GM19328 (cell line): ENCODE data around the gene USP7.

Experiments used
- ATAC-seq: cut with Tn5 transposase; IDR thresholded peaks from one replicate; pipeline ENCODE4 v1.9.1; 2021; ENCODE audit warnings: mild to moderate bottlenecking, moderate library complexity; ENCODE audit not compliant: unreplicated experiment

USP7 gene

DNA sequence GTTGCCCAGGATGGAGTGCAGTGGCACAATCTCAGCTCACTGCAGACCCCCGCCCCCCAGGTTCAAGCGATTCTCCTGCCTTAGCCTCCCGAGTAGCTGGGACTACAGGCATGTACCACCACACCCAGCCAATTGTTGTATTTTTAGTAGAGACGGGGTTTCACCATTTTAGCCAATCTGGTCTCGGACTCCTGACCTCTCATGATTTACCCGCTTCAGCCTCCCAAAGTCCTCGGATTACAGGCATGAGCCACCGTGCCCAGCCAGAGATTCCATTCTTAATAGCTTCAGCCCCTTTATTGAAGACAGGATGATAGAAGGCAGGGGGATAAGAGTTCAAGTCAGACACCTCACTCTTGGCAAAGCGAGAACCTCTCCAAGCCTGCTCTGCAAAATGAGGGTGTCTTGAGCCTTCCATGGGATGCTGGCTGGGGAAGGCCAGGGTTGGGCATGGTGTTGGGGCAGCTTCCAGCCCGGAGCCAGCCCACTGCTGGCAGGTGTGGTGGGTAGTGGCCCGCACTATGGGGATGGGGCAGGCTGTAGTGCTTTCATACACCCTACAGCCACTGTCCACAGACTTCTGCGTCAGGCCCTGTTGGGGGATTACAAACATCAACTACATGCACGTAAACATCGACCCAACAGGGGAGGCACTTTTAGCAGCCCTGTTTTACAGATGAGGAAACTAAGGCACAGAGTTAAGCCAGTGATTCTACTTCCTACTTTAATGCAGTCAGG lies 98.4 kb downstream of the USP7 start:
- ATAC-seq: no peak

DNA sequence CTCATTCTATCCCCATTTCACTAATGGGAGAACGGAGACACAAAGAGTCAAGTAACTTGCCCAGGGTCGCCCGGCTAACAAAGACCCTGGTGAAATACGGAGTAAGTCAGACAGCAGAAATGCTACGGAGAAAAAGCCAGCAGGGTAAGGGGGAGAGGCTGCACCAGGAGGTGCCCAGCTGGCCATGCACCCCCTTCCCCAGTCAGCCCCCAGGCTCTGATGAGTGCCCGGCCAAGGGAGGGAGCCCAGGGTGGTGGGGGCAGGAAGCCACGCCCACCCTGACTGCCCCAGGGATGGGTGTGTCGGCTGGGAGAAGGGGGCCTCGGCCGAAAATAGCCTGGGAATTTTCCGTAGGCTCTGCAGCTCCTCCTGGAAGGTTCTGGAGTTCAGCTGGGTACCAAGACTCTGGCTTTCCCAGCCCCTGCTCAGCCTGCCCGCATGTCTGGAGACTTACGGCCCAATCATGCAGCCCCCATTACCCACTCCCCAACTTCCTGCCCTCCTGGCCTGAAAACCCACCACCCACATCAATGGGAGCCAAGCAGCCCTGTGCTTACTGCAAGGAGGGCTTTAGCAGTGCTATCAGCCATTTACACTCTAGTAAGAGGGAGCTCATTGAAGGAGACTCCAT lies 99.1 kb downstream of the USP7 start:
- no peak for ATAC-seq

DNA sequence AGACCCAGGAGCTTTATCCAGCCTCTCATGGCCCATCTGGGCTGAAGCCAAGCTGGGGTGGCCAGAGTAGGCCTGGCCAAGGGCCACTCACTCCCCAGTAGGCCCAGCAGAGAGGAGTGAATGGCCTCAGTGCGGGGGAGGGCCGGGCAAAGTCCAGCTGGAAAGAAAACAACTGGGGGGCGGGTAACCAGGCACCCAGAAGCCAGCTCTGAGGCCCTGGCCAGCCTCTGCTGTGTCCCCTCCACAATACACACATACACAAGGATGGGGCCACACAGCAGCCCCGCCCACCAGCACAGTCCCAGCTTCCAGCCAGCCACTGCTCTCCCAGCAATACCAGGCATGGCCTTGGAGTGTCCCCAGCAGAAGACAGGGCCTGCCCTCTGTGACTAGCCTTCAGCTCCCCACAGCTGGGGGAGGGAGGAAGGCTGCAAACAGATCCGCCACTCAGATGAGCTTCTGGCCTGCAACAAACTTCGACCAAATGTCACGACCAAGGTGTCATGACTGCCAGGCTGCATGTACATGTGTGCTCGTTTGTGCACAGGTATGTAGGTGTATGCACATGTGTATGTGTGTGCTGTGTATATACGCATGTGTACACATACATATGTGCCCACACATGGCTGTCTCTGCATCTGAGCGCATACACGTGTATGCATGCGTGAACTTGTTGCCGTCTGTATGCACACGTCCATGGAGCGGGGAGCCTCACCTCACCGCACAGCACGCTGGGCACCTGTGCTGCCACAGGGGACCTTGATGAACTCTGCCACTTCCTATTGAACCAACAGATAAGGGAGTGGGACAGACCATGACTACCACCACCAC lies 99.9 kb downstream of the USP7 start:
- no peak for ATAC-seq

DNA sequence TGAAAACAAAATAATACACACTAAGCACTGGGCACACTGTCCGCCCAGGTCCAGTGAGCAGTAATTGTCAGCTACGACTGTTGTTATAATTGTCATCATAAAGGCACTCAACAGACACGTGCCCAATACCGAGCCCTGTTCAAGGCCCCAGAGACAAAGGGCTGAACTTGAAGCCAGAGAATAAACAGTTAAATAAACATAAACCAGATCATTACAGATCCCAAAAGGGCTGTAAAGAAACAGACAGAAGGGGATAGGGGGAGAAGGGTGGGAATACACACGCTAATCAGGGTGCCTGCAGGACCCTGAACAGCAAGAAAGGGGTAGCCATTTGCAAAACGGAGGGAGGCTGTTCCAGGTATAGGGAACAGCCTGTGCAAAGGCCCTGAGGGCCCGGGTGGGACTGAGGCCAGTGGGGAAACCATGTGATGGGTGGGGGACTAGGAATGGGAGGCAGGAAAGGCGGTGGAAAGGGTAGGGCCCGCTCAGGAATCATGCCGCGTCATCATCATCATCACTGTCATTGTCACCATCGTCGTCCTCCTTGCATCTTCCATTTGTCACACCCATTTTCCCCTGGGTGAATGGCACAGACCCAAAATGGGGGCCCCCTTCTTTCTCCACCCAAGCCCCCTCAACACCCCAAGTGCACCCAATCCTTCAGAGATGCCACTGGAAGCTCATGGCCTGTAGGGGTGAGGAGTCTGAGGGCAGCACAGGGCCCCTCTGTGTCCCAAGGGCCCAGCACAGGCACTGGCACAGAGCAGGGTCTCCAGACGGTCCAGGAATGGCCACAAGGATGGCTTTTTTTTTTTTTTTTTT lies 101.2 kb downstream of the USP7 start:
- no peak for ATAC-seq

DNA sequence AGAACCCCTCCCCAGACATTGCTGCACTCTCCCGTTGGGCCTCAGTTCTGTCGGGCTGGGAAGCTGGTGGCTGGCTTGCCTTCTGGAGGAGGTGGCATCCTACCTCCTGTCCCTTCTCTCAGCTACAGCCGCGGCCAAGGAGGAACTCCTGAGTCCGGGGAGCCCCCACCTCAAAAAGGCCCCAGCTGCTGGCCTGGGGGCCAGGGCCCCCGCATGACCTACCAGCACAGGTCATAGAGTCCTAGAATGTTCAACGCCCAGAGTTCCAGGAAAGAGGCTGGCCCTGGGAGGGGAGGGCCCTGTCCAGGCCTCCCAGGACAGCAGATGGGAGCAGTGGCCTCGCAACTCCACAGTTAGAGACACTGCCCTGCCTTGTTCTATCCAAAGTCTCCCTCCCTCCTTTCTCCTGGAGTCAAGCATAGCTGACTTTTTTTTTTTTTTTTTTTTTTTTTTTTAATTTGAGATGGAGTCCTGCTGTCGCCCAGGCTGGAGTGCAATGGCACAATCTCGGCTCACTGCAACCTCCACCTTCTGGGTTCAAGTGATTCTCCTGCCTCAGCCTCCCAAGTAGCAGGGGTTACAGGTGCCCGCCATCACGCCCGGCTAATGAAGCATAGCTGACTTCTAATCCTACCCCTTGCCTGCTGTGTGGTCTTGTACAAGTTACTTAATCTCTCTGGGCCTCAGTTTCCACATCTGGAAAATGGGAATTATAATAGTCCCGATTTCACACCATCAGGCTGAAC lies 102.0 kb downstream of the USP7 start:
- ATAC-seq: no peak

DNA sequence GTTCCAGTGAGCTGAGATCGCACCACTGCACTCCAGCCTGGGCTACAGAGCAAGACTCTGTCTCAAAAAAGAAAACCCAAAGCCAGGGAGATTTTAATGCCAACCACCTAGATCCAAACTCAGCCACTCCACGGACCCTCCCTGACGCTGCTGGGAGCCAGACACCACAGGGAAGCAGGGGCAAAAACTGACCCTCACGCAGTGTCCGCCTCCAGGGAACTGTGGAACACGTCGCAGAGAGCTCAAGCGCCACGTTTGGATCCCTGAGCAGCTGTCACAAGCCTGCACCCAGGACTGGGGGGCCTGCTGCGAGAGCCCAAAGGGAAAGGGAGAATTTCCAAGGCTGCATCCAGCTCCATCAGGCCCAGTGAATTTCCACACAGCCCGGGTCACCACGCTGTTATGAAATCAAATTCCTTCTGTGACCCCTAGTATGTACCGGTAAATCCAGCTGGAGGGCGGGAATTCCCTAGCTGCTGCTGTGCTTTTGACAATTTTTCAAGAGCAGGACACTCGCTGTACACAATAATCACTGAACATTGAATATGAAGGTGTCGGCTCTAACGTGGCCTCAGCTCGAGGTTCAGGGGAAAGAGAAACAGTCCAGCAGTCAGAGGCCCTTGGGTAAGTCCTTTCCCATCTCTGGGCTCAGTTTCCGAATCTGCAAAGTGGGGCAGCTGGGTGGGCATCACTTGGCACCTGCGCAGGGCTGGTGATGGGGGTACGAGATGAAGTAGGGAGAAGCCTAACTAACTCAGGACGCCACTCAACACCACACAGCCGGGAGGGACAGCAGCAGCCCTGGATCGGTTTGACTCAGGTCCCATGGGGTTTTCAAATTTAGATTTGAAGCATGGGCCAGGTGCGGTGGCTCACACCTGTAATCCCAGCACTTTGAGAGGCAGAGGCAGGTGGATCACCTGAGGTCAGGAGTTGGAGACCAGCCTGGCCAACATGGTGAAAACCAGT lies 103.5 kb downstream of the USP7 start:
- no peak for ATAC-seq

DNA sequence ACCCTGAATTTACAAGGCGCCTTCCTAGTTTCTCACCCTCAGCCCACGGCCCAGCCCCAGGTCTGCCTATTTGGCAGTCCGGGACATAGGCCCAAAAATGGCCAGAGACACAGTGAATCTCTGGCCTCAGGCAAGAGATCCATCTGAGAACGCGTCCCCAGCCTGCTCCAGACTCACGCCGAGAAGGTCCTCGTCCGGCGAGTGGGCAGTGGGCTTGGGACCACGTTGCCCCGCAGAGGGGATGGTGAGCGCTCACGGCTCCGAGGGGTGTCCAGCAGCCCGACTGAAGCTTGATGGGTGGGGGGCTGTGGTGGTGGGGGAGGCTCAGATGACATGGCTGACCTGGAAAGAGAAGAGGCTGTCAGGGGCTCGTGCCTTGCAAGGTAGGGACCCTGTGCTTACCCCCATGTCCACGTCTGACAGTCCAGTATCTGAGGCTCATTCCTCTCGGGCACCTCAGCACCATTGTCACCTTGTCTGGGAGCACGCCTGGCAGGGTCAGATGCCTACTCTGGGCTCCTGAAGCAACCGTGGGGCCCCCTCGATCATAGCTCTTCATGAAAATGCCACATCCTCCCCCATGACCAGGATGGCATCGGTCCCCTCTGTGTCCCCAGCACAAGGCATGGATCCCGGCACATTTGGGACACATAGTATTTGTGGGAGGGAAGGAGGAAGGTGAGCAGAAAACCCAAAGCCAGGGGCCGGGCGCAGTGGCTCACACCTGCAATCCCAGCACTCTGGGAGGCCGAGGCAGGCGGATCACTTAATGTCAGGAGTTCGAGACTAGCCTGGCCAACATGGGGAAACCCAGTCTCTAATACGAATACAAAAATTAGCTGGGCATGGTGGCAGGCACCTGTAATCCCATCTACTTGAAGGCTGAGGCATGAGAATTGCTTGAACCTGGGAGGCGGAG lies 104.5 kb downstream of the USP7 start:
- no peak for ATAC-seq

DNA sequence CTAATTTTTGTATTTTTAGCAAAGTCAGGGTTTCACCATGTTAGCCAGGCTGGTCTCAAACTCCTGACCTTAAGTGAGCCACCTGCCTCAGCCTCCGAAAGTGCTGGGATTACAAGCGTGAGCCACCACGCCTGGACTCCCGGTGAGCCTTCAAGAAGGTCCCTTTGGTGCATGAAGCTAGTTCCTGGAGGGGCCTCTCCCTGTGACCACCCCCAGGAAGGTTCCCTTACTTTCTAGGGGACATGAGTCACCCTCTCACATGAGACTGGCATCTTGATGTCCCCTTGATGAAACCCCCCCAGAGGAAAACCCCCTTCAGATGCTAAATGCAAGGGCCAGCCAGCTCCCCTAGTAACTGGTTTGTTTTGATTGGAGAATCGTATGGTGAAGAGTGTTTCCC lies 107.7 kb downstream of the USP7 start:
- ATAC-seq: no peak

DNA sequence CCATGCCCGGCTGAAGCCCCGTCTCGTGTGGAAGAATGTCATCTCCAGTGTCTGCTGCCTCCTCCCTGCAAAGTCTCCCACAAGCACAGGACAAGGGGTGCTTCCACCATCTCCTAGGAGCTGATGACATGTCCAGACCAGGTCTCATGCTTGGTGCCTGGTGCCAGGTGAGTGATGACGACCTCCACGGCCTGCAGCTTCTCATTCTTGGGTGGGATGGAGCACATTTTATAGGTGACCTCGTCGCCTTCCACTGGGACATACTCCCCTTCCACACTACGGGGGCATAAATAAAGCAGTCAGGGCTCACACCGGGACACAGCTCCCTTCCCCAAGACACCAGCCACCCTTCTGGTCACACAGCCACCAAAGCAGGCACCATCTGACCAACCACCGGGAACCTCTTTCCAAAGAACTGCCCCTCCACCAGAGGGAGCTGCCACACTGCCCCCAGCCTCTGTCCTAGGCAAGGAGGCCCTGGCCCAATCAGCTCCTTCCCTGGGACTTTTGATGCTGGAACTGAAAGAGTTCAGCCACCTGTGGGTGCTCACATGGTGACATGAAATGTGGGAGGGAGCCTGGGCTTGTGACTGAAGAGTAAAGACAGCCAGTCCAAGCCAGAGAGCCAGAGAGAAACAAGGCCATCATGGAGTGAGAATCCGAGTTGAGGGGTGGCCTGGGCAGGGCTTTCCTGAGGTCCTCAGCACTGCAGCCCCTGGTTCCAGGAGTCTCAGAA lies 108.5 kb downstream of the USP7 start:
- no peak for ATAC-seq

DNA sequence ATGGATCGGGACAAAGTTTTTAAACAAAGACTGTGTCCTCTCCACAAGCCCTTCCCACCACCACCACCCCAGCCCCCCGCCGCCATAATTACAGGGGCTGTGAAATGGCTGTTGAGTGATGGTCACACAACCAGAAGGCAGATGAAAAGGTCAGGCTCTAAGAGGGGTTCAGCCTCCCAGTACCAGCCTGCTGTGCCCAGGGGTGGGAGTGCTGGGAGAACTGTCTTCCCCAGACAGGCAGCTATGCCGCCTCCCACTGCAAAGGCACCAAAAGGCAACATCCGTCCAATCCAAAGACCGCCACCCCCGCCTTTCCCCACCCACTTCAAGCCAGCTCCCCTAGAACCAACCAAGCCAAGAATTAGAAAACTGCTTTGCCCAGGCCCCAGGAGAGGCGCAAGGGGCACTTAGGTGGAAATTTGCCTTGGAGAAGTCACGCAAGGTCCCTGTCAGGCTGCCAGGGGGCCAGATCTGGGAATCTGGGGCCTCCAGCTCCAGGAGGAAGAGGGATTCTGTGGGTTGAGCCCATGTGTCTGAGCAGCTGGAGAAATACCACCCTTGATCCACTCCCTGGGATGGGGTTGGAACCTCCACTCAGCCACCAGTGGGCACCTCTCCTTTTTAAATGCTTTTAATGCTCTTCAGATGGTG lies 109.3 kb downstream of the USP7 start:
- ATAC-seq: no peak

DNA sequence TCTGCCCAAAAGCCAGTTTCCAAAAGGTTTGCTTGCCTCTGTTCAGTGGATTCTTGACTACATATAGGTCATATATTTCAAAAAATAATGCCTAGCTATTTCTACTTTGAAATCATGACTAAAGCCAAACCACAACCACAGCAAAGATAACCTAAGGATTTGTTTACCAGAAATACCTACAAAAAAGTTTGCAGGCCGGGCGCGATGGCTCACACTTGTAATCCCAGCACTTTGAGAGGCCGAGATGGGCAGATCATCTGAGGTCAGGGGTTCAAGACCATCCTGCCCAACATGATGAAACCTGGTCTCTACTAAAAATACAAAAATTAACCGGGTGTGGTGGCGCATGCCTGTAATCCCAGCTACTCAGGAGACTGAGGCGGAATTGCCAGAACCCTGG lies 110.1 kb downstream of the USP7 start:
- no peak for ATAC-seq

DNA sequence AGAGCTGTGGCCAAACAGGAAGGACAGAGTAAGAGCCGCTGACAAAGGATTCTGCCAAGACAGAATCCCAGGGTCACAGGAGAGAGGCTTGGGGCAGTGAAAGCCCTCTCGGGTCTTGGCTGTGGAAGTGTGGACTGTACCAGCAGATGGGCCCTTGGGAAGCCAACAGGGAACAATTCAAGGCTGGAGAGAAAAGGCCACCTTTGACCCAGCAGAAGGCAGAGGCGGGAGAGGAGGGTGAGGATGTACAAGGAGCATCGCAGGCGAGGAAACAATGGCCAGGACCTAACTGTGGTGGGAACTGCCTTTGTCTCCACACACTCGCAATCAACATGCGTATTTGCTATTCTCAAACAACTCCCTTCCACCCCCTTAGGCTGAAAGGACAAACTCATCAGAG lies 110.6 kb downstream of the USP7 start:
- ATAC-seq: no peak

DNA sequence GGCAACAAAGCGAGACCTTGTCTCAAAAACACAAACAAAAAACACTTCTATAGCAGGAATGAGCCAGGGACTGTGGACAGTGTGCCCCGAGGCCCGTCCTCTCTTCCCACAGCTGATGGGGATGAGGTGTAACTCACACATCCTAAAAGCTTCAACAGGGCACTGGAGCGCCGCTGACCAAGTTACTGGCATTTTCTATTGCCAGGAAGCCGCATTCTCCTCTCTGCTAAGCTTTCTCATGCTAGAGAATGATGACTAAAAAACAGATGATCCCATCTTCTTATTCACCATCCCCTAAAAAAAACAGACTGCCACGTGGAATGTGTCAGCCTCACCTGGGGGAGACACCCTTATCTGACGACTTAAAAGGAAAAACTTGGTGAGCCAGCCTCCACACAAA lies 111.2 kb downstream of the USP7 start:
- no peak for ATAC-seq

DNA sequence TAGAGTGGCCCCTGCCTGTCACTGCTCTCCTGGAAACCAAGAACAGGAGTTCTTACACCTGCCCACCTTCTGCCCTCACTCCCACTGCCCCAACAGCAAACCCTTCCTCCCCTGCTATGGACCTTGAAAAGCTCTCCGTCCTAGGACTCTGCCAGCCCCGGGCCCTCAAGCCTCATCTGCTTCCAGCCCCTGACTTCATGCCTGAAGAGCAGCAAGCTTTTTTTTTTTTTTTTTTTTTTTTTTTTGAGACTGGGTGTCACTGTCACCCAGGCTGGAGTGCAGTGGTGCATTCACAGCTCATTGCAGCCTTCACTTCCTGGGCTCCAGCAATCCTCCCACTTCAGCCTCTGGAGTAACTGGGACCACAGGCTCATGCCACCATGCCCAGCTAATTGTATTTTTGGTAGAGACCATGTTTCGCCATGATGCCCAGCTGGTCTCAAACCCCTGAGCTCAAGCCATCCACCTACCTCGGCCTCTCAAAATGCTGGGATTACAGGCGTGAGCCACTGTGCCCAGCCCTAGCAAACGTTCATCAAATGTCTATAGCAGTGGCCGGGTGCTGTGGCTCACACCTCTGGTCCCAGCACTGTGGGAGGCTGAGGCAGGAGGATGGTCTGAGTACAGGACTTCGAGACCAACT lies 111.8 kb downstream of the USP7 start:
- ATAC-seq: no peak

DNA sequence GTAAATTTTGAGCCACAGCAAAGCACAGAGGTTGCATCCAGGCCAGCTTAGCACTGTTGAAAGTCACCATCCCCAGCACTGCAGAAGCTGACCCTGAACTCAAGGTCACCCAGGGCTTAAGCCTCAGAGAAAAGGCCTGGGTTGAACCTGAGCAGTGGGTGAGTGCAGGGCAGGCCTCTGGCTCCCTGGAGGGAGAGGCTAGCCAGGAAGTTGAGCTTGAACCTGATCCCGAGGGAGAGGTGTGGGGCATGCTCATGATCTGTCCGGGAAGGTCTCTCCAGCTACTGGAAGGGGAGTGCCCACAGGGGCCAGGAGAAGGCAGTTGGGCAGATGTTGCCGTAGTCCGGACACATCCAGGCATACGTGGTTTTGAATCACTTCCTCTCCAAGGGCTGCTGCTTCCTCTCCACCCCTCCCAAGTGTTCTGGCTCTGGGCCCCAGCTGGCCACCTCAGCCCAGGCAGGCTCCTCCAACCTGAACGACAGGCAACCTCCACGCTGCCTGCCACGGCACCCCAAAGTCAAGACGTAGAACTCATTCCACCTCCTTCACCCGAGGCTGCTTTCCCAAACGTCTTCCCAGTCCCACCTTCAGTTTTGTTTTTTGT lies 113.3 kb downstream of the USP7 start:
- no peak for ATAC-seq

DNA sequence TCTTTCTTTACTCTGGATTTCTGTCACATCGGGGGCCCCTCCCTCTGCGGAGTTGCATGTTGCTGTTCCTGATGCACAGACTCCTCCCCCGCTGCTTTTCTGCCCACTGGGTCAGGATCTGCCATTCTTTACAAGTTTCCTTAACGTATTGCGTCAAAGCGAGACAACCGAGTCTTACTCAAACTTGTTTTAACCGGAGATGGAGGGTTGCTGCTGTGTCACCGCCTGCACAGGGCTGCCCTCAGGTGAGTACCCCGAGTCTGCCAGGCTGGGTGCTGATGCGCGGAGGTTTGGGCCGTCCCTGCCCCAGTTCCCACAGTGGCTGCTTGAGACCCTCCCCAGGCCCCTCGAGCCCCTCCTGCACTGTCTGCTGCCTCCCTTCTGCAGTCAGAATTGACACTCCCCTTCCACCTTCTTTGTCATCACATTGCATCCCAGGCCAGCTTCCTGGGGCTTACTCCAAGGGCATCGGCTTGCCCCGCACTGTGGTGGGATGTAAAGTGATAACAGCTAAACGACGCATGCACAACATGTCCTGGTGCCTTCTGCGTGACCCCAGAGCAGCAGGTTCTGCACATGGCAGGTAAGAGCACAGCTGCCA lies 114.2 kb downstream of the USP7 start:
- ATAC-seq: no peak
